Caki2 (cell line): Measurements from ENCODE around the gene PSMG4. TPM values are rescaled to one million over a fixed set of nuclear protein-coding genes. Genes with fewer than 3 reads are reported as not detected.
"Not testable (repeated sequence)": the region's sequence is repeated elsewhere in the genome, so short reads cannot be mapped to it uniquely, and the experiment has no call there.

Experiments
- DNase-seq: peaks from one replicate; pipeline ENCODE4 v3.0.0-alpha.2; 2015; ENCODE audit warnings: low read depth
- in situ Hi-C: cut with HindIII; loops from 2 replicates; pipeline ENCODE4 v1.10.0; 2016; ENCODE audit warnings: low sequenced_read_pairs, low pct_unique_long_range_greater_than_20kb, mixed read lengths
- total RNA-seq: library from RNA; depleted of rRNA; stranded (reverse); fragments of >200 nt; shearing (Covaris generic); gene quantifications from 2 replicates; pipeline ENCODE4 v1.2.3, GENCODE V29; 2014; ENCODE audit warnings: low replicate concordance

PSMG4 gene
- total RNA-seq, 1 experiment from 2014 or later = 74.5 TPM

- no peak for DNase-seq
- in situ Hi-C loops = no loop called here
Observed at GRCh38 chr6:3228771-3229565, 29.8 kb upstream of the PSMG4 start.

GRCh38 chr6:3229566-3230178 lies 29.1 kb upstream of the PSMG4 start:
- in situ Hi-C loops = no loop called here
- no peak for DNase-seq

- in situ Hi-C loops = no loop called here
- DNase-seq = no peak
Observed at GRCh38 chr6:3230256-3230882, 28.4 kb upstream of the PSMG4 start.

DNA sequence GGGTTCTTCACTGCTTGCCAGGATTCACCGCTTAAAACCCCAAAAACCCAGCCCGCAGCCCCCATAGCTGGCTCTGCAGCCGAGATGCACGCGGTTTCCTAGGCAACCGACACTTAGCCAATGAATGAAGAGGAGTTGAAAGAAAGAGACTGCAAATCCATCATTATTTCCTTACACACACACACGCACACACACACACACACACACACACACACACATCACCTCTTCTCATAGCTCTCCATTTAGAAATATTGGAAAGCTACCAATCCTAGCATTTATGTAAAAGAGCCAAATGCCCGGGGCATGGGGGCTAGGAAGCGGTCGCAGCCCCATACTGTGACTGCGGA lies 27.9 kb upstream of the PSMG4 start:
- in situ Hi-C loops = no loop called here
- peak; percentile 82 for DNase-seq

GRCh38 chr6:3231247-3232016 lies 27.3 kb upstream of the PSMG4 start:
- DNase-seq = peak; percentile 86
- in situ Hi-C loops = no loop called here

- DNase-seq = no peak
- in situ Hi-C loops = no loop called here
Observed at GRCh38 chr6:3232017-3232945, 26.5 kb upstream of the PSMG4 start.

GRCh38 chr6:3233321-3233720 lies 25.4 kb upstream of the PSMG4 start:
- in situ Hi-C loops = no loop called here
- no peak for DNase-seq

DNA sequence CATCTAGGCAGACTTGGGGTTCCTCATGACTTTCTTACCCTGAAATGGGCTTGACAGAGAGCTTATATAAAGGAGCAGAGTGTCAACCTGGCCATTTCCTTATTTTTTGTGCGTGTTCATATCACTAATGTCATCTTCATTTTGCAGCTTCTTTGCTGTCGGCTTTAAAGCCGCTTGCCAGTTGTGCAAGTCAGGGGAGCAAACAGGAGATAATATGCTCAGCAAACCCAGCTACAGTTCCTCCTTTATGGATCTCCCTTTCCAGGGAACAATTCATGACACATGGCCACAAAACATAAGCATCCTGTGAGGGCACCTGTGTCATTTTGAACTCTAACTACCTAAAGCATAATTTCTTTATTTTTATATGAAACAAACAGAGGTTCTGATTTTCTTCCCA lies 24.8 kb upstream of the PSMG4 start:
- no peak for DNase-seq
- in situ Hi-C loops = no loop called here

DNA sequence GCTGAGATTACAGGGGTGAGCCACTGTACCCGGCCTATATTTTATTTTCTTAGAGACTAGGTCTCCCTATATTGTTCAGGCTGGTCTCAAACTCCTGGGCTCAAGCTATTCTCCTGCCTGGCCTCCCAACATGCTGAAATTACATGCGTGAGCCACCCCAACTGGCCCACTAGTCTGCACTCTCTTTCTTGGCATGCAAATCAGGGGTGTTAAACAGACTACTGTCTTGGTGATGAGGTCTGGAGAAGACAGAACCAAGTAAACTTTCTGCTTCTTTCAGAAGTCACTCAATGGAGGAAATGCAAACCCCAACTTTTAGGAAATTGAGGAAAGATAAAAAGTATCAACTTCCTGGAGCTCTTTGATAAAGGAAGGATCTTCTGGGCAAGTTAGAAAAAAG lies 23.3 kb upstream of the PSMG4 start:
- no peak for DNase-seq
- in situ Hi-C loops = no loop called here

- in situ Hi-C loops = no loop called here
Observed at GRCh38 chr6:3236005-3236404, 22.7 kb upstream of the PSMG4 start.

DNA sequence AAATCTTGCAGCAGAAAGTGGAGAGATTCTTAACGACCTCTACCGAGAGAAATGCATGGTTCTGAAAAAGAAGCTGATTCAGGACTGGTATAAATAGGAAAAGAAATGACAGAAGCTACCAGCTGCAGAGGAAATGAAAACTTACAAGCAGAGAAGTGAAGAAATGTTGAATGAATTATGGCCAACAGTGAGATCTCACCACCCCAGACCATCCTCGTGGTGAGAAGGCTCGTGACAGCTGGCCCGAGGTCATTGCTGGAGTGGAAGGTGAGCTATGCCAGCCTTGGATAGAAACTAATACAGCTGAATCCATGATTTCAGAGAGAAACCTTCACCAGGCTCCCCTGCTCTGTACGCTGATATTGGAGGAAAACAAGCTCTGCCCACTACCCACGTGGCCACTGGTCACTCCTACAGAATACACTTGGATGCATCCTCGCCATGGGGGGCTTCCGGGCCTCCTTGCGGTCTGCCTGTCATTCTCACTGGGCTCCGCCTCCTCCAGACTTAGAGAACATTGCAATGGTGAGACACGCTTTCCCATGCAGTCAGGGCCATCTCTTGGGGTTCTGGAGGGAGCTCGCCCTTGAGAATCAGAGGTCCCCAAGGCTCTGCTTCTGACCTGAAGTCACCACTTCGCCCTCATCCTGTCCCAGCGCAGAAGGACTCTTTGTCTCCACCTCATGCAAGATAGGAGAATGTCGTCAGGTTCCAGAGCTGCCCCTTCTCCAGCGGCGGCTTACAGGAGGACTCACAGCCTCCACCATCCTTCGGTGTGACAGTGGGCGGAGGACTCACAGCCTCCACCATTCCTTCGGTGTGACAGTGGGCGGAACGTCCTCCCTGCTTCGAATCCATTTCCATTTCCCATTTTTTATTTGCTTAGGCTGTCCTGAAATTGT lies 20.7 kb upstream of the PSMG4 start:
- DNase-seq = no peak
- in situ Hi-C loops = no loop called here

More at GRCh38 chr6:3236005-3236404, 22.7 kb upstream of the PSMG4 start:
- no peak for DNase-seq

DNA sequence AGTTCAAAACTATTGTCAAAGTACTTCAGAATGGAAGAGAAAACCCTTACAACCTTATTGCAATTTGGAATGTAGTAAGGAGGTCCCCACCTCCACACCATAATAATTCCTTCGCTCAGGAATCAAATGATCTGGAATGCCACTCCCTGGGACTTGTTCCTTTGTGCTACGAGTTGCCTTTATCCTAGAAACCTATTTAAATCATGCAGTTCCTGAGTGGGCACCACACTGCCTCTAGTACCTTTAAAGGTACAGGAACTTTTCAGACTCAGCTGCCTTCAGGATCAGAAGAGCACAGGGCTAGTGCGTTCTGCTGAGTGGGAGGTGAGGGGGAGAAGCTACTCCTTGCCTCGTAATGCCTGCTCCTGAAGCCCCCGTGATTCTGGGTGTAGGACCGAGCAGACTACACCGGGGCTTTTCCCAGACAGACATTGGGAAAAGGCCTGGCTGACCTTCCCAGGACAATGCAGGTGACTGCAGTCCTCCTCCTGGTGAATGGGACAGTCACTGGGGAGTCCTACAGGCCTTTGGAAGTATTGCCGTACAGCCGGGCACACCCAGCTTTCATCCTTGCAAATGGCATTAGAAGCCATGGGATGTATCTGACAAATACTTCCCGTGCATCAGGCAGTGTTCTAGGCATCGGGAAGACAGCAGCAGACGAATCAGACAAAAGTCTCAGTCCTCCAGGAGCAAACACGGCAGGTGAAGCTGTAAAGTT lies 19.5 kb upstream of the PSMG4 start:
- no peak for DNase-seq
- in situ Hi-C loops = no loop called here

GRCh38 chr6:3240595-3240994 lies 18.2 kb upstream of the PSMG4 start:
- DNase-seq = no peak
- in situ Hi-C loops = no loop called here

GRCh38 chr6:3241745-3242144 lies 17.0 kb upstream of the PSMG4 start:
- DNase-seq, in situ Hi-C loops: not testable (repeated sequence)

- in situ Hi-C loops = no loop called here
Observed at GRCh38 chr6:3242768-3243167, 16.0 kb upstream of the PSMG4 start.

GRCh38 chr6:3244003-3244831 lies 14.5 kb upstream of the PSMG4 start:
- DNase-seq = no peak
- in situ Hi-C loops = no loop called here

More at GRCh38 chr6:3242768-3243167, 16.0 kb upstream of the PSMG4 start:
- no peak for DNase-seq
